IPS DF 4.7 (cell line): ENCODE data around the gene HIVEP2.

Source experiments
- DNase-seq: peaks from one replicate; pipeline ENCODE4 v3.0.0-alpha.2; 2013; ENCODE audit warnings: low spot score; ENCODE audit errors: extremely low read depth

Gene HIVEP2

GRCh38 chr6:142707255-142707654 is 237.7 kb downstream of the HIVEP2 start:
- DNase-seq: no peak

DNA sequence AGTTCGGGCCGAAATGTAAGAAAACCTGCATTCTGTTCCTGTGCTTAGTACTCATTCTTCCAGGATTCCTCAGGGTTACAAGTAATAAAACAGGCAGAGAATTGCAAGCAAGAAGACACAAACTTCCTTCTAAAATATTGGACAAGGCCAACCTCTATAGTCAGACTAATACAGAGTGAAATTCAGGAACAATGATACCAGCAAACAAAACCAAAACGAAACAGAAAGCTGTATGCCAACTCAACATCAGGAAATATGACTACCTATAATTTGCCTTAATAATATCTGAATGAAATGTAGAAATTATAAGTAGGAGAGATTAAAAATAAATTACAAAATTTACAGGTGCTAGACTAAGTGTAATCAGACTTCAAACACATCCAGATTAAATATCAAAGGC is 238.8 kb downstream of the HIVEP2 start:
- DNase-seq: no peak

- DNase-seq: no peak
Measured at GRCh38 chr6:142705054-142705453, 239.9 kb downstream of the HIVEP2 start.

- DNase-seq: no peak
Measured at GRCh38 chr6:142702501-142703460, 242.2 kb downstream of the HIVEP2 start.
